ENCODE results near the gene MRPL22. TPM values are rescaled to one million over a fixed set of nuclear protein-coding genes. Genes with fewer than 3 reads are reported as not detected.
A peak's percentile ranks its signal among the peaks of the same experiment; 100 is the strongest.
"Not testable (repeated sequence)": the region's sequence is repeated elsewhere in the genome, so short reads cannot be mapped to it uniquely, and the experiment has no call there.

The MRPL22 gene
- 100 to 1,000 TPM in 1 of 2 donors, 10 to 100 TPM in 1; 80.1 to 120 TPM for total RNA-seq

DNA sequence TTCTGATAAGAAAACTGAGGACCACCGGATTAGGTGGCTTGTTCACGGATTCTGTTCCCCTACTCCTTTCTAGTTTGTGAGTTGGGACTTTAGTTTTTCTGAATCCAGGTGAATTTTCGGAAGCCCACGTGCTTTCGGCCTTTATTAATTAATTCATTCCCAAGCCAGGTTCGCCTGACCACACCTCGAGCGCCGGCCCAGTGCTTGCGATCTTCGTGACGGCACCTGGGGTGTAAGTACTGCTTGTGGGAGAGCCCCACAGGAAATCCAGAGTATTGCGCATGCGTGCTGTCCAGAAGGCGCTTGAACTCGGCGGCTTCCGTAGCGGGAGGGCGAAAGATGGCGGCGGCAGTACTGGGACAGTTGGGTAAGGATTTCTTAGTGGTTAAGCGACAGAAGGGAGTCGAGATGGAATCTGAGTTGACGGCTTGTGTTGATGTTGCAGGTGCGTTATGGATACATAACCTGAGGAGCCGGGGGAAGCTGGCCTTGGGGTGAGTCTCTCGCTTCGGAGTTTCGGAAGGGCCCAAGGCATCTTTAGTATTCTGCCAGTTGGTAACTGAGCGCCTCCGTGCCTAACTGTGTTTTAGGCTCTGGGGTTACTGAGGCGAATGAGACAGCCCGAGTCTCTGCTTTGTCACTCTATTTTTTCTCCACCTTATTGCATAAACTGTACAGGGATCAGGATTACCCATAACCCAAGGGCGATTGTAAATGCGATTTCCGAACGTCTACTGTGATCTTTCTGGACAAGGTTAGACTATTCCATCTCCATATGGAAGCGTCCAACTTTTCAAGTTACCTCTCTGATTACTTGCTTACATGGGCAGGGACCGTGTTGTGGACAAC is at the start of gene MRPL22:
MRPL22 (plus strand) TSS at position 302 of the 849 bp plus-strand sequence; CDS start at position 340, 38 bp downstream.
- H3K36me3 Mint-ChIP-seq = peaks cover 0 to 19% of the 10 kb centered on the region in 2 donors
- H3K9me3 Mint-ChIP-seq = no peaks in the 10 kb centered on the region
- H3K27ac Mint-ChIP-seq = peak within 1 kb of the TSS; percentile 96 to 99
- peak; percentile 64 to 65 for ATAC-seq
- DNase-seq (ENCODE audit: low spot score in 2 of 2) = peak; percentile 92 to 95

DNA sequence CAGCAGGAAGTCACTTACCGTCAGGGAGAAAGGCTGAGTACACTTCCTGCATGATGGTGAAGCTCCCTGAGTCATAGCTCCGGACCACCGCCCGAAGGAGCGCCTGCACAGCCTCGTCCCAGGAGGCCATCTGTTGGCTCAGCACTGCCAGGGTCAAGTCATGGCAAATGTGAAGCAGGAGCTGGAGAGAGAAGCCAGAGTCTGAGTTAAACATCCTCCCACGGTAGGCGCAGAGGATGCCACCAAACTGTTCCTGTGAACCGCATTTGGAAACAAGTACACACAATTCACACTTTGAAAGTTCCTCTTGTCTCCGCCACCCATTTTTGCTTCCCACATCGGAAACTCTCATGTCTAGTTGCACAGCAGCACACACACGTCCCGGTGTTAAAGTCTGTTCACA is 48.5 kb upstream of the MRPL22 start:
- H3K36me3 Mint-ChIP-seq = peaks cover 38 to 48% of the 10 kb centered on the region in 2 donors
- DNase-seq (ENCODE audit: low spot score in 2 of 2) (no peak), ATAC-seq (no peak)
- H3K9me3 Mint-ChIP-seq = no peaks in the 10 kb centered on the region
- H3K27ac Mint-ChIP-seq = no peak overlapping the region

- DNase-seq (ENCODE audit: low spot score in 2 of 2) (no peak), ATAC-seq (no peak)
- H3K36me3 Mint-ChIP-seq = peaks cover 30 to 38% of the 10 kb centered on the region in 2 donors
- H3K9me3 Mint-ChIP-seq = no peaks in the 10 kb centered on the region
- no peak overlapping the region for H3K27ac Mint-ChIP-seq
Observed at GRCh38 chr5:154893381-154893780, 47.5 kb upstream of the MRPL22 start.

GRCh38 chr5:154895606-154896561 is 45.0 kb upstream of the MRPL22 start:
- Mint-ChIP-seq H3K27ac (peak overlapping the region in 1 of 2 donors; percentile 62), H3K9me3 (no peaks in the 10 kb centered on the region), H3K36me3 (peaks cover 19 to 29% of the 10 kb centered on the region in 2 donors)
- DNase-seq (ENCODE audit: low spot score in 2 of 2) (no peak), ATAC-seq (no peak)

DNA sequence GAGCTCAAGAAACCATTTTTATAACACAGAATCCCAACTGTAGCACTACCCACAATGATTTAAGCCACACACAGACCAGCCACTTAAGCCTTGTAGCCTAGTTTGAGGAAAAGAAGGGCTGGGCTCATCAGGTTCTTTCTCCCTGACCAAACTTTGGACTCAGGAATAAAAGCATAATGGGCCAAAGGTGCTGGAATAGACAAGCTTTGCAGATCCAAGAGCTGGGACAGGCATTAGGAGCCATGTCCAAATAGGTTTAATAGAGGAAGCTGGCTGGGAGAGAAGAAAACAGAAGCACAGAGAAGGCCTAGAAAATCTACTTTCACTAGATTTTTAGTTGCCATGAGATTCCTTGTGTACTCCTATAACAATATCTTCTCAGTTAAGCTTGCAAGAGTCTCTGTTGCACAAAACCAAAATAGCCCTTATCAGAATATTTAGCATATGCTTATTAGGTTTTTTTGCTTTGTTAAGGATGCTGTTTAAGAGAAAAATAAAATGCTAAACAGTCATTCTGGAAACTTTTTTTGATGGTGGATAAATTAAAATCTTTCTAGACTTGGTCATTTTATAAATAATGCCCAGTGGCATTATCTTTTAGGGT is 44.2 kb upstream of the MRPL22 start:
- ATAC-seq (no peak), DNase-seq (ENCODE audit: low spot score in 2 of 2) (no peak)
- H3K9me3 Mint-ChIP-seq = no peaks in the 10 kb centered on the region
- H3K27ac Mint-ChIP-seq = peak overlapping the region in 1 of 2 donors; percentile 9
- H3K36me3 Mint-ChIP-seq = peaks cover 13 to 21% of the 10 kb centered on the region in 2 donors

DNA sequence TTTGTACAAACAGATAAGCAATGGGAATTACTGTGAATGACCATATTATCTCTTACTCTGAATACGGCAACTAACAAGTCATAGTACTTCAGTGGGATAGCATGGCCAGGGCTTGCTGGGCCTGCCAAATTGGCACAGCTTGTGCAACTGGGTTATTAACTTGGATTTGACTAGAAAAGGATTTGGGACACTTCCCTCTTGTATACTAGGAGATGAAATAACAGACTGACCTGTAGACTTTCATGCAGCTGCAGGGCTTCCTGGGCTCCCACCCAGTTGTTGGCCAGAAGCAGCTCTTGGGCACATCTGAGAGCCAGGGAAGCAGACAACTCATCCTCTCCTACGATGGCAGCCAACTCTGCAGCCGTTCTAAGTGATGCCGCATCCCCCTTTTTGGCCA is 42.7 kb upstream of the MRPL22 start:
- H3K27ac Mint-ChIP-seq = peak overlapping the region in 1 of 2 donors; percentile 60
- no peak for DNase-seq (ENCODE audit: low spot score in 2 of 2)
- H3K36me3 Mint-ChIP-seq = peaks cover 7 to 24% of the 10 kb centered on the region in 2 donors
- no peak for ATAC-seq
- no peaks in the 10 kb centered on the region for H3K9me3 Mint-ChIP-seq

DNA sequence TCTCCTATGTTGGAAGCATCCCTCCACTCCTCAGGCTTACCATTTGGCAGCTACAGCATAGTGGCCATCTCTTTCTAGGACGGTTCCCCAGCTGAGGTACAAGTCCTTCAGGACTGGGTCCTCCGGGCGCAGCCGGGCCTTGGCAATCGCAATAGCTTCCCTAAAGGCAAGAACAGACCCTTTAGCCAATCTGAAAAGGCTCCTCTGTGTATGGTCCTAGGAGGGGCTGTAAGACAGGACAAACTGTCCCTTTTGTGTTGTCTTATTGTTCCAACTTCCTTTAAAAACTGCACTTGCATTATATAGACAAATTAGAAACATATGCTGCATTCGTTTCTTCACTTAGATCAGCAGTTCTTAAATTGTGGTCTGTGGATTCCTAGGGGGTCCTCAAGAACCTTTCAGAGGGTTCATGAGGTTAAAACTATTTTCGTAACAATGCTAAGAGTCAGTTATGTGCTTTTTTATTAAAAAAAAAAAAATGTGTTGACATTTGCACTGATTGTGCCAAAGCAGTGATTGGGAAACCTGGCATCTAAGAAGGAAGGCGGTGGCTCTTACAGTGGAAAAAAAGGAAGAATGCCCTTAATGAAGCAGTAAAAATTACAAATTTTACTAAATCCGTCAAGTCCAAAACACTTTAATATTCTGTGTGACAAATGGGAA is 41.6 kb upstream of the MRPL22 start:
- H3K27ac Mint-ChIP-seq = no peak overlapping the region
- H3K36me3 Mint-ChIP-seq = peaks cover 12 to 17% of the 10 kb centered on the region in 2 donors
- H3K9me3 Mint-ChIP-seq = no peaks in the 10 kb centered on the region

GRCh38 chr5:154900066-154900465 is 40.8 kb upstream of the MRPL22 start:
- Mint-ChIP-seq H3K9me3 (no peaks in the 10 kb centered on the region), H3K36me3 (peaks cover 17% of the 10 kb centered on the region in 2 donors), H3K27ac (no peak overlapping the region)
- ATAC-seq (no peak), DNase-seq (ENCODE audit: low spot score in 2 of 2) (no peak)

More for the DNA sequence above, 41.6 kb upstream of the MRPL22 start:
- ATAC-seq = no peak
- no peak for DNase-seq (ENCODE audit: low spot score in 2 of 2)

DNA sequence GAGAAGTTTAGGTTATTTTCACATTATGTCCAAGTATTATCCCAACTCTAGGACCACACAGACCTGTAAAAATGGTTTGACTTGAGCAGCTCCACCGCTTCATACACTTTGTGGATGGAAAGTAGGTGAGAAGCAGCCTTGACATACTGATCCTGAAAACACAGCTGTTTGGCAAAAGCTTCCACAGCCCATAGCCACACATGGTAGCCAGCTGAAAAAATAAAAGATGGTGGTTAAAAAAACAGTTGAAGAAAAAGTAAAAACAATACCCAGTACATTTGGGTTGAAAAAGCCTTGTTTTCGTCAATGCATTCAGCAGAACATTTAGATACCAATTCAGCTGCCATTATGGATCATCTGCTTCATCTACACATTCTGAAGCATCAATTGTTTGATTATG is 39.6 kb upstream of the MRPL22 start:
- no peak for ATAC-seq
- no peaks in the 10 kb centered on the region for H3K9me3 Mint-ChIP-seq
- DNase-seq (ENCODE audit: low spot score in 2 of 2) = no peak

DNA sequence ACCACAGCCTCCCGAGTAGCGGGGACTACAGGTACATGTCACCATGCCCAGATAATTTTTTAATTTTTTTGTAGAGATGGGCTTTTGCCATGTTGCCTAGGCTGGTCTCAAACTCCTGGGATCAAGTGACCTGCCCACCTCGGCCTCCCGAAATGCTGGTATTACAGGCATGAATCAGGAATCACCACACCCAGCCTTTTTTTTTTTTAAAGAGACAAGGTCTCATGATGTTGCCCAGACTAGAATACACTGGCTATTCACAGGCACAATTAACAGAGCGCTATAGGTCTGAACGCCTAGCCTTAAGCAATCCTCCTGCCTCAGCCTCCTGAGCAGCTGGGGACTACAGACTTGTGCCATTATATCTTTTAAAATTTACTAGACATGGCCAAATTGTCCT is 39.0 kb upstream of the MRPL22 start:
- H3K27ac Mint-ChIP-seq = no peak overlapping the region
- ATAC-seq (no peak), DNase-seq (ENCODE audit: low spot score in 2 of 2) (no peak)
- peaks cover 17% of the 10 kb centered on the region in 2 donors for H3K36me3 Mint-ChIP-seq
- H3K9me3 Mint-ChIP-seq = no peaks in the 10 kb centered on the region

More for the DNA sequence above, 39.6 kb upstream of the MRPL22 start:
- Mint-ChIP-seq H3K27ac (no peak overlapping the region), H3K36me3 (peaks cover 17% of the 10 kb centered on the region in 2 donors)

GRCh38 chr5:154905601-154906000 is 35.3 kb upstream of the MRPL22 start:
- peaks cover 10 to 12% of the 10 kb centered on the region in 2 donors for H3K36me3 Mint-ChIP-seq
- not testable (repeated sequence) for ATAC-seq; H3K9me3 Mint-ChIP-seq; H3K27ac Mint-ChIP-seq; DNase-seq (ENCODE audit: low spot score in 2 of 2)

DNA sequence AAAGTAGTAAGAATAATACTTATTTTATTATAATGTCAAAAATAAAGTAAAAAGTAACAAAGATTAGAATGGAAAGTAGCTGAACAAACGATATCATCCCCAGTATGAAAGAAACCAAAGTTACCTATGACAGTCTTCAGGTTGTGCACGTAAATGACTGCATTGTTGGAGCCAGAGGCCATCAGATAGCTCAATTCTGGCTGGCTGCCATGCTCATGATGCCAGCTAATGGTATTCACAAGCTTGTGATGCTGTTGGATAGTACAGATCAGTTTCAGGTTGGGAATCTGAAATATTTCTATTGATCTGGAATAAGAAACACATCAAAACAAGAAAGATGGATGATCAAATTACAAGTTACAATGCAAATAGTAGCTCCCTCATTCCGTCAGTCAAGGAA is 24.0 kb upstream of the MRPL22 start:
- Mint-ChIP-seq H3K9me3 (no peaks in the 10 kb centered on the region), H3K36me3 (peaks cover 9% of the 10 kb centered on the region in 2 donors), H3K27ac (no peak overlapping the region)
- ATAC-seq = no peak
- no peak for DNase-seq (ENCODE audit: low spot score in 2 of 2)

DNA sequence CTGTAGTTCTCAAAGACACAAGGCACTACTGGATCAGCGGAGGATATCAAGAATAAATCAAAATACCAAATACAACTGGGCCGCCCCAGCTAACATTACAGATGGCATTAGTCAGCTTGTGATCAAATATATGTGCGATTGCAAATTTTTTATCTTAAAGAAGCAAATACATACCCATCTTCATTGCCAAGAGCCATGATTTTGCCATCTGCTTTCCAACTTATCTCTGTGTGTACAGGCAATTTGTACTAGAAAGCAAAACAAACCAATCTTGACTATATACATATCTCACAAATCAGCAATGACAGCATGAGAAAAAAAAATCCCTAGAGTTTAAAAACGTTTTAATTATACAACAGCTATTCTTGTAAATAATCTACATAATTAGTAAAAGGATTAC is 23.1 kb upstream of the MRPL22 start:
- no peak overlapping the region for H3K27ac Mint-ChIP-seq
- H3K36me3 Mint-ChIP-seq = peaks cover 6 to 9% of the 10 kb centered on the region in 2 donors
- no peak for DNase-seq (ENCODE audit: low spot score in 2 of 2)
- H3K9me3 Mint-ChIP-seq = no peaks in the 10 kb centered on the region
- ATAC-seq = no peak

DNA sequence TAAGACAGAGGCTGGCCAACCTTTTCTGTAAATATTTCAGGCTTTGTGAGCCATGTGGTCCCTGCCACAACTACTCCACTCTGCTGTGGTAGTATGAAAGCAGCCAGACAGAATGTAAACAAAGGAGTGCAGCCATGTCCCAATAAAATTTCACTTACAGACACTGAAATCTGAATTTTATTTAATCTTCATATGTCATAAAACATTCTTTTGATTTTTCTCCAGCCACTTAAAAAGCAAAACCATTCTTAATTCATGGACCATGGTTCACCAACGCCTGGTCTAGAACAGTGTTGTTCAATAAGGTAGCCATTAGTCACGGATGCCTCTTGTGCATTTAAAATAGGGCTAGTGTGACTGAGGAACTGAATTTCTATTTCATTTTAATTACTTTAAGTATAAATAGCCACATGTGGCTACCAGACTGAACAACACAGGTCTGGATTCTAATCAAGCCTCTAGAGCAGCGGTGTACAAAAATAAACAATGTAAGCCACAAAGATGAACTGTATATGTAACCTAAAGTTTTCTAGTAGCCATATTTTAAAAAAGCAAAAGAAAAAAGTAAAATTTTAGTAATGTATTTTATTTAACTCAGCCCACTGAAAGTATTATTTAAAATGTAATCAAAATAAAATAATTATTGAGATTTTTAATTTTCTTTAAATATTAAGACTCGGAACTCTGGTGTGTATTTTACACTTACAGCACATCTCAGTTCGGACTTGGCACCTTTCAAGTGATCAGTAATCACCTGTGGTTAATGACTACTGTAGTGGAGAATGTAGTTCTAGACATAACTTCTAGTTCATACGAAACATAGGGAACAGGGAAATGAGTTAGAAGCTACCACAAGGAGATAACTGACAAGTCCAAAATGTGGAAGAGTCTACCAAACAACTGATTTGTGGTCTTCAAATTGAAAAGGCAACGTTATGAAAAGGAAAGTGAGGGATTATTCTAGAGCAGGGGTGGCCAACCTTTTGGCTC is 17.1 kb upstream of the MRPL22 start:
- no peak overlapping the region for H3K27ac Mint-ChIP-seq
- H3K9me3 Mint-ChIP-seq = no peaks in the 10 kb centered on the region
- no peak for DNase-seq (ENCODE audit: low spot score in 2 of 2)
- H3K36me3 Mint-ChIP-seq = peaks cover 16% of the 10 kb centered on the region in 2 donors
- no peak for ATAC-seq

DNA sequence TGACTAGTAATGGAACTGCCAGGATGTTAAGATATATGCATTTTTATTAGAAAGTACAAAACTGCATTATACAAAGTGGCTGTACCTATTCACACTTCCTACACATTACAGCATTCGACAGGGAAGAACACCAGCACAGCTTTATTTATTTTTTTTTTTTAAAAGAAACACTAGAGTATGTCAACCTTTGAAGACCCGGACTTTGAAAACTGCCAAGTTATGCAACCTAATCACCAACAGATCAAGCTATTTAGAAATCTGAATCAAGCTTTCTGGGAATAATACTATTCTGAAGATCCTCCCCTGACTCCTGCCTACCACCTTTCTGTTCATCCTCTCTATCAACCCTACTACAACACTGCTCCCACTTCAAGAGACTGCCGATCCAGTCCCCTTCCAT is 7.3 kb upstream of the MRPL22 start:
- Mint-ChIP-seq H3K9me3 (no peaks in the 10 kb centered on the region), H3K27ac (no peak overlapping the region), H3K36me3 (peaks cover 10 to 23% of the 10 kb centered on the region in 2 donors)
- DNase-seq (ENCODE audit: low spot score in 2 of 2) (no peak), ATAC-seq (no peak)
